Osteoblast (primary cell): Measurements from ENCODE around the gene MIPEP. TPM values are rescaled to one million over a fixed set of nuclear protein-coding genes. Genes with fewer than 3 reads are reported as not detected.

ENCODE experiments used
- DNase-seq: peaks from one replicate; pipeline ENCODE4 v3.0.0; 2011; ENCODE audit warnings: low spot score, mixed read lengths; ENCODE audit not compliant: insufficient read length; ENCODE audit errors: missing footprints
- H2AFZ ChIP-seq: 2 replicates; pipeline ENCODE4 v1.6.0; 2011; ENCODE audit warnings: mild to moderate bottlenecking, low read length
- H3K27ac ChIP-seq: 2 replicates; pipeline ENCODE4 v1.5.1; 2011; ENCODE audit warnings: mild to moderate bottlenecking, low read depth, low read length, moderate library complexity
- H3K27me3 ChIP-seq: 2 replicates; pipeline ENCODE4 v1.6.0; 2012; ENCODE audit warnings: mild to moderate bottlenecking, control low read depth, inconsistent platforms, low read length, moderate library complexity; ENCODE audit not compliant: insufficient read depth
- H3K36me3 ChIP-seq: 2 replicates; pipeline ENCODE4 v1.5.1; 2011; ENCODE audit warnings: mild to moderate bottlenecking, low read length, control low read depth, moderate library complexity; ENCODE audit not compliant: insufficient read depth
- H3K4me1 ChIP-seq: 2 replicates; pipeline ENCODE4 v1.5.1; 2011; ENCODE audit warnings: mild to moderate bottlenecking, low read length, control low read depth, moderate library complexity; ENCODE audit not compliant: insufficient read depth
- H3K4me2 ChIP-seq: 2 replicates; pipeline ENCODE4 v1.6.0; 2011; ENCODE audit warnings: mild to moderate bottlenecking, low read length; ENCODE audit not compliant: insufficient read depth
- H3K4me3 ChIP-seq: fragments of 200-600 bp; sonication (generic); 3 replicates; pipeline ENCODE4 v1.5.1; 2012; ENCODE audit warnings: mild to moderate bottlenecking, low read length, inconsistent platforms; ENCODE audit not compliant: insufficient read depth
- H3K79me2 ChIP-seq: 2 replicates; pipeline ENCODE4 v1.6.0; 2012; ENCODE audit warnings: mild to moderate bottlenecking, low read length, control low read depth, inconsistent platforms; ENCODE audit not compliant: insufficient read depth
- H3K9me3 ChIP-seq: 2 replicates; pipeline ENCODE4 v1.5.1; 2011; ENCODE audit warnings: low read depth, low read length, control low read depth
- H4K20me1 ChIP-seq: 2 replicates; pipeline ENCODE4 v1.6.0; 2012; ENCODE audit warnings: mild to moderate bottlenecking, low read length, control low read depth; ENCODE audit not compliant: insufficient read depth
- CTCF ChIP-seq: IDR thresholded peaks from 2 replicates; pipeline ENCODE4 v1.5.1; 2011; ENCODE audit warnings: mild to moderate bottlenecking, low read depth, low read length, moderate library complexity; ENCODE audit errors: extremely low read depth
- total RNA-seq: library from RNA; depleted of rRNA; stranded (reverse); fragments of >200 nt; gene quantifications from 2 replicates; pipeline ENCODE4 v1.2.3, GENCODE V29; 2012

MIPEP gene
- total RNA-seq, 1 donor = 29.3 TPM

- Histone ChIP-seq H3K27me3 (no peaks in the 10 kb centered on the region), H3K79me2 (no peaks in the 10 kb centered on the region)
- no peak for DNase-seq
Measured at GRCh38 chr13:23849670-23850069, 39.5 kb downstream of the MIPEP start.

GRCh38 chr13:23848646-23849141 lies 40.5 kb downstream of the MIPEP start:
- no peak overlapping the region for H3K27ac ChIP-seq
- no peaks in the 10 kb centered on the region for H4K20me1 ChIP-seq
- H3K36me3 ChIP-seq = no peaks in the 10 kb centered on the region
- TF ChIP-seq CTCF = no peak
- H2AFZ ChIP-seq = no peak overlapping the region
- no peak for DNase-seq
- H3K27me3 ChIP-seq = no peaks in the 10 kb centered on the region
- no peaks in the 10 kb centered on the region for H3K9me3 ChIP-seq
- no peak overlapping the region for H3K4me2 ChIP-seq
- H3K4me3 ChIP-seq = no peak overlapping the region
- peaks cover 4% of the 10 kb centered on the region for H3K4me1 ChIP-seq
- H3K79me2 ChIP-seq = no peaks in the 10 kb centered on the region

More at GRCh38 chr13:23849670-23850069, 39.5 kb downstream of the MIPEP start:
- no peak overlapping the region for H3K27ac ChIP-seq
- TF ChIP-seq CTCF = no peak
- H3K36me3 ChIP-seq = no peaks in the 10 kb centered on the region
- H3K4me1 ChIP-seq = peaks cover 4% of the 10 kb centered on the region
- no peaks in the 10 kb centered on the region for H4K20me1 ChIP-seq
- H2AFZ ChIP-seq = no peak overlapping the region
- H3K4me2 ChIP-seq = no peak overlapping the region
- H3K9me3 ChIP-seq = no peaks in the 10 kb centered on the region
- no peak overlapping the region for H3K4me3 ChIP-seq

GRCh38 chr13:23848019-23848418 lies 41.2 kb downstream of the MIPEP start:
- Histone ChIP-seq H3K4me3 (no peak overlapping the region), H2AFZ (no peak overlapping the region), H3K79me2 (no peaks in the 10 kb centered on the region), H3K27me3 (no peaks in the 10 kb centered on the region), H3K4me1 (peaks cover 4% of the 10 kb centered on the region), H3K4me2 (no peak overlapping the region), H3K36me3 (no peaks in the 10 kb centered on the region), H4K20me1 (no peaks in the 10 kb centered on the region), H3K9me3 (no peaks in the 10 kb centered on the region), H3K27ac (no peak overlapping the region)
- no peak for TF ChIP-seq CTCF
- no peak for DNase-seq

GRCh38 chr13:23847497-23847896 lies 41.7 kb downstream of the MIPEP start:
- Histone ChIP-seq H3K4me3 (no peak overlapping the region), H3K27me3 (no peaks in the 10 kb centered on the region), H3K9me3 (no peaks in the 10 kb centered on the region), H3K79me2 (no peaks in the 10 kb centered on the region), H3K4me2 (no peak overlapping the region), H4K20me1 (no peaks in the 10 kb centered on the region), H3K4me1 (peaks cover 4% of the 10 kb centered on the region), H3K27ac (no peak overlapping the region), H2AFZ (no peak overlapping the region), H3K36me3 (no peaks in the 10 kb centered on the region)
- TF ChIP-seq CTCF = no peak
- no peak for DNase-seq
